RCC 7860 (cell line): ENCODE results near the gene MAP1LC3A.

ENCODE experiments used
- DNase-seq: peaks from one replicate; pipeline ENCODE4 v3.0.0-alpha.2; 2015; ENCODE audit warnings: low spot score
- FAIRE-seq: peaks from 2 replicates; lab custom pipeline; 2012; peaks lifted over from hg19 to GRCh38; lab: Jason Lieb, UNC

MAP1LC3A gene

GRCh38 chr20:34574861-34575260, 16.3 kb downstream of the MAP1LC3A start:
- DNase-seq (no peak), FAIRE-seq (no peak)

GRCh38 chr20:34575271-34575670, 16.8 kb downstream of the MAP1LC3A start:
- DNase-seq, result no peak
- FAIRE-seq, result no peak

- FAIRE-seq (no peak), DNase-seq (no peak)
These were observed 17.2 kb downstream of the MAP1LC3A start for GRCh38 chr20:34575756-34576155.

- FAIRE-seq, result no peak
These were observed 18.5 kb downstream of the MAP1LC3A start for GRCh38 chr20:34577061-34577460.

GRCh38 chr20:34578025-34578424, 19.5 kb downstream of the MAP1LC3A start:
- DNase-seq (no peak), FAIRE-seq (no peak)

More at GRCh38 chr20:34577061-34577460, 18.5 kb downstream of the MAP1LC3A start:
- DNase-seq, result no peak

GRCh38 chr20:34578521-34578920, 20.0 kb downstream of the MAP1LC3A start:
- FAIRE-seq, result no peak
- DNase-seq, result no peak

GRCh38 chr20:34579191-34579978, 20.9 kb downstream of the MAP1LC3A start:
- FAIRE-seq, result peak; percentile 86
- DNase-seq, result peak; percentile 84

GRCh38 chr20:34579979-34580940, 21.7 kb downstream of the MAP1LC3A start:
- FAIRE-seq (no peak), DNase-seq (no peak)

GRCh38 chr20:34581341-34582184, 23.0 kb downstream of the MAP1LC3A start:
- FAIRE-seq (no peak), DNase-seq (no peak)

GRCh38 chr20:34582221-34582620, 23.7 kb downstream of the MAP1LC3A start:
- DNase-seq, result no peak
- no peak for FAIRE-seq

GRCh38 chr20:34582911-34583310, 24.4 kb downstream of the MAP1LC3A start:
- no peak for FAIRE-seq
- DNase-seq, result peak; percentile 27

GRCh38 chr20:34583544-34583943, 25.0 kb downstream of the MAP1LC3A start:
- DNase-seq, result no peak
- no peak for FAIRE-seq

- no peak for FAIRE-seq
These were observed 26.5 kb downstream of the MAP1LC3A start for GRCh38 chr20:34585019-34585418.

GRCh38 chr20:34586488-34587163, 28.1 kb downstream of the MAP1LC3A start:
- FAIRE-seq, result no peak

More at GRCh38 chr20:34585019-34585418, 26.5 kb downstream of the MAP1LC3A start:
- no peak for DNase-seq

GRCh38 chr20:34595377-34596184, 37.1 kb downstream of the MAP1LC3A start:
- DNase-seq (no peak), FAIRE-seq (no peak)

More at GRCh38 chr20:34586488-34587163, 28.1 kb downstream of the MAP1LC3A start:
- DNase-seq, result no peak

- no peak for FAIRE-seq
These were observed 42.6 kb downstream of the MAP1LC3A start for GRCh38 chr20:34600892-34601653.

GRCh38 chr20:34604980-34605788, 46.7 kb downstream of the MAP1LC3A start:
- no peak for DNase-seq
- FAIRE-seq, result no peak

More at GRCh38 chr20:34600892-34601653, 42.6 kb downstream of the MAP1LC3A start:
- DNase-seq, result no peak

GRCh38 chr20:34607066-34607465, 48.5 kb downstream of the MAP1LC3A start:
- FAIRE-seq (no peak), DNase-seq (no peak)
